ENCODE data around the gene CBL.

- no peak for TF ChIP-seq POLR2A (IDR thresholded peaks at IDR 0.05; ENCODE audit: low read depth, low read length)
- TF ChIP-seq TAF1 (IDR thresholded peaks at IDR 0.05; ENCODE audit: low read depth, low read length), result no peak
- TF ChIP-seq SPI1 (IDR thresholded peaks at IDR 0.05; ENCODE audit: low read depth, low read length), result no peak
- no peak for TF ChIP-seq POLR2AphosphoS5 (IDR thresholded peaks at IDR 0.05; ENCODE audit: low read depth, low read length)
- no peak for TF ChIP-seq POU2F2 (IDR thresholded peaks at IDR 0.05; ENCODE audit: low read depth, low read length)
These were observed 24.3 kb upstream of the CBL start for GRCh38 chr11:119181677-119182412.

Measured in GM12891 (cell line).